ENCODE measurements around the gene PEX14.

PEX14 gene

GRCh38 chr1:10679496-10680220 lies 204.9 kb downstream of the PEX14 start:
- DNase-seq (ENCODE audit: low read depth in 2 of 2), result no peak

All from activated CD8-positive, alpha-beta memory T cell treated with anti-CD3 and anti-CD28 coated beads for 4 hours (primary cell).